ENCODE data around the gene TMED8. TPM values are rescaled to one million over a fixed set of nuclear protein-coding genes. Genes with fewer than 3 reads are reported as not detected.
A peak's percentile ranks its signal among the peaks of the same experiment; 100 is the strongest.
"Not testable (repeated sequence)": the region's sequence is repeated elsewhere in the genome, so short reads cannot be mapped to it uniquely, and the experiment has no call there.

TMED8 gene
- total and polyA plus RNA-seq, 7 donors: 1.5 to 9.2 (median 2.9) TPM

GRCh38 chr14:77320238-77320935 lies 56.5 kb downstream of the TMED8 start, which contains the start of gene POMT2:
Gene POMT2, minus strand, starts transcription at chr14:77320883. Its CDS starts 202 bp downstream, at chr14:77320681.
- ATAC-seq: peak; percentile 78 to 79 (median 78)
- H3K27ac ChIP-seq: peak within 1 kb of the TSS; percentile 98
- H3K9me3 ChIP-seq: no peaks in the 10 kb centered on the region
- TF ChIP-seq CTCF (IDR thresholded peaks at IDR 0.05): peak; percentile 42
- 1% methylated on average over 47 to 69 of the region's 69 CpGs for WGBS, 3 donors
- DNase-seq: peak; percentile 94 to 96
- H3K4me1 ChIP-seq: peaks cover 51% of the 10 kb centered on the region
- intact Hi-C loops (cut with DNase I): loop anchor here (5.0 to 10.0 kb wide), 2 partner anchors 134 to 137 kb away; partner anchors contain the start of genes AHSA1 (in 2 of the 2) and VIPAS39 (in 2 of the 2)
- H3K4me3 ChIP-seq: peak within 1 kb of the TSS; percentile 97
- H3K27me3 ChIP-seq (ENCODE audit: insufficient read depth in 3 of 3, low read length in 2 of 3): no peaks in the 10 kb centered on the region
- H3K36me3 ChIP-seq (ENCODE audit: insufficient read depth in 1 of 2, low read depth in 1 of 2): peaks cover 0 to 2% of the 10 kb centered on the region in 2 donors

GRCh38 chr14:77319422-77319821 lies 57.5 kb downstream of the TMED8 start:
- peaks cover 61% of the 10 kb centered on the region for H3K4me1 ChIP-seq
- ATAC-seq: no peak
- peak overlapping the region; percentile 98 for H3K27ac ChIP-seq
- H3K27me3 ChIP-seq (ENCODE audit: insufficient read depth in 3 of 3, low read length in 2 of 3): no peaks in the 10 kb centered on the region
- TF ChIP-seq CTCF (IDR thresholded peaks at IDR 0.05): no peak
- no peaks in the 10 kb centered on the region for H3K9me3 ChIP-seq
- H3K4me3 ChIP-seq: peak overlapping the region; percentile 97
- WGBS, 3 donors: 28 to 44% (median 30%) methylated on average over 5 of the region's 5 CpGs
- DNase-seq: no peak
- intact Hi-C loops (cut with DNase I): loop anchor here (10.0 kb wide), 2 partner anchors 165 to 445 kb away; no protein-coding TSS in a partner anchor
- peaks cover 0 to 2% of the 10 kb centered on the region in 2 donors for H3K36me3 ChIP-seq (ENCODE audit: insufficient read depth in 1 of 2, low read depth in 1 of 2)

- not testable (repeated sequence) for H3K36me3 ChIP-seq (ENCODE audit: insufficient read depth in 1 of 2, low read depth in 1 of 2); H3K4me3 ChIP-seq; ATAC-seq; DNase-seq; H3K9me3 ChIP-seq; H3K27me3 ChIP-seq (ENCODE audit: insufficient read depth in 3 of 3, low read length in 2 of 3)
- intact Hi-C loops (cut with DNase I): loop anchor here (10.0 kb wide), 2 partner anchors 164 to 444 kb away; no protein-coding TSS in a partner anchor
- Histone ChIP-seq H3K27ac (peak overlapping the region; percentile 12), H3K4me1 (peaks cover 68% of the 10 kb centered on the region)
- 88 to 92% (median 90%) methylated on average over 11 of the region's 11 CpGs for WGBS, 3 donors
Measured at GRCh38 chr14:77318756-77319155, 58.1 kb downstream of the TMED8 start.

- intact Hi-C loops (cut with DNase I): loop anchor here (10.0 kb wide), 2 partner anchors 163 to 443 kb away; no protein-coding TSS in a partner anchor
- no peaks in the 10 kb centered on the region for H3K9me3 ChIP-seq
- H3K4me3 ChIP-seq: no peak overlapping the region
- peaks cover 74% of the 10 kb centered on the region for H3K4me1 ChIP-seq
- H3K27me3 ChIP-seq (ENCODE audit: insufficient read depth in 3 of 3, low read length in 2 of 3): no peaks in the 10 kb centered on the region
- no peak for TF ChIP-seq CTCF (IDR thresholded peaks at IDR 0.05)
- no peak for ATAC-seq
- H3K27ac ChIP-seq: peak overlapping the region; percentile 85
- no peak for DNase-seq
- H3K36me3 ChIP-seq (ENCODE audit: insufficient read depth in 1 of 2, low read depth in 1 of 2): peaks cover 0 to 2% of the 10 kb centered on the region in 2 donors
- WGBS, 3 donors: 59 to 65% (median 62%) methylated on average over 5 of the region's 5 CpGs
Measured at GRCh38 chr14:77318006-77318553, 58.8 kb downstream of the TMED8 start.

- 18 to 43% (median 23%) methylated on average over 5 of the region's 5 CpGs for WGBS, 3 donors
- ATAC-seq (peak in 1 of 4 donors; percentile 7), DNase-seq (peak; percentile 34 to 65)
- H3K9me3 ChIP-seq: no peaks in the 10 kb centered on the region
- peaks cover 79% of the 10 kb centered on the region for H3K4me1 ChIP-seq
- intact Hi-C loops (cut with DNase I): loop anchor here (1.0 to 10.0 kb wide), 4 partner anchors 16 to 442 kb away; no protein-coding TSS in a partner anchor
- peak overlapping the region; percentile 85 for H3K27ac ChIP-seq
- no peak for TF ChIP-seq CTCF (IDR thresholded peaks at IDR 0.05)
- no peaks in the 10 kb centered on the region for H3K27me3 ChIP-seq (ENCODE audit: insufficient read depth in 3 of 3, low read length in 2 of 3)
- H3K4me3 ChIP-seq: no peak overlapping the region
- H3K36me3 ChIP-seq (ENCODE audit: insufficient read depth in 1 of 2, low read depth in 1 of 2): no peaks in the 10 kb centered on the region
Measured at GRCh38 chr14:77316872-77317301, 60.0 kb downstream of the TMED8 start.
